Measurements from ENCODE around the gene PLA2G2A. TPM values are rescaled to one million over a fixed set of nuclear protein-coding genes. Genes with fewer than 3 reads are reported as not detected.

PLA2G2A gene
- total RNA-seq, 1 experiment from 2014 or later, result 1.2 TPM

GRCh38 chr1:19954059-19954458 is 25.4 kb downstream of the PLA2G2A start (continued):
- no peak for TF ChIP-seq AFF4 (CRISPR knock-in tag; IDR thresholded peaks at IDR 0.05; ENCODE audit: borderline replicate concordance)
- TF ChIP-seq ARID4B (CRISPR knock-in tag; IDR thresholded peaks at IDR 0.05; ENCODE audit: borderline replicate concordance), result no peak
- no peak for TF ChIP-seq JUN (CRISPR knock-in tag; IDR thresholded peaks at IDR 0.05)
- no peak for TF ChIP-seq NFATC4 (CRISPR knock-in tag; IDR thresholded peaks at IDR 0.05)
- TF ChIP-seq SMAD3 (CRISPR knock-in tag; IDR thresholded peaks at IDR 0.05; ENCODE audit: borderline replicate concordance), result no peak
- no peak for TF ChIP-seq AR (CRISPR knock-in tag; IDR thresholded peaks at IDR 0.05)
- TF ChIP-seq ERG (CRISPR knock-in tag; IDR thresholded peaks at IDR 0.05), result no peak
- no peak for TF ChIP-seq ATF3 (CRISPR knock-in tag; conservative IDR thresholded peaks at IDR 0.05)
- no peak for TF ChIP-seq FOXJ3 (CRISPR knock-in tag; IDR thresholded peaks at IDR 0.05; ENCODE audit: borderline replicate concordance)
- no peak for TF ChIP-seq HMGXB4 (CRISPR knock-in tag; IDR thresholded peaks at IDR 0.05)
- no peak for TF ChIP-seq NFYB (CRISPR knock-in tag; conservative IDR thresholded peaks at IDR 0.05; ENCODE audit: low read depth)
- no peak for TF ChIP-seq ZNF121 (CRISPR knock-in tag; IDR thresholded peaks at IDR 0.05)
- TF ChIP-seq GABPB1 (CRISPR knock-in tag; IDR thresholded peaks at IDR 0.05), result no peak

All from WTC11 (cell line).